AG20443 (cell line): ENCODE results near the gene SIN3B.
"Not testable (repeated sequence)": the region's sequence is repeated elsewhere in the genome, so short reads cannot be mapped to it uniquely, and the experiment has no call there.

Experiments
- DNase-seq: peaks from one replicate; pipeline ENCODE4 v3.0.0; 2012; ENCODE audit warnings: low spot score, mixed read lengths

SIN3B gene

DNA sequence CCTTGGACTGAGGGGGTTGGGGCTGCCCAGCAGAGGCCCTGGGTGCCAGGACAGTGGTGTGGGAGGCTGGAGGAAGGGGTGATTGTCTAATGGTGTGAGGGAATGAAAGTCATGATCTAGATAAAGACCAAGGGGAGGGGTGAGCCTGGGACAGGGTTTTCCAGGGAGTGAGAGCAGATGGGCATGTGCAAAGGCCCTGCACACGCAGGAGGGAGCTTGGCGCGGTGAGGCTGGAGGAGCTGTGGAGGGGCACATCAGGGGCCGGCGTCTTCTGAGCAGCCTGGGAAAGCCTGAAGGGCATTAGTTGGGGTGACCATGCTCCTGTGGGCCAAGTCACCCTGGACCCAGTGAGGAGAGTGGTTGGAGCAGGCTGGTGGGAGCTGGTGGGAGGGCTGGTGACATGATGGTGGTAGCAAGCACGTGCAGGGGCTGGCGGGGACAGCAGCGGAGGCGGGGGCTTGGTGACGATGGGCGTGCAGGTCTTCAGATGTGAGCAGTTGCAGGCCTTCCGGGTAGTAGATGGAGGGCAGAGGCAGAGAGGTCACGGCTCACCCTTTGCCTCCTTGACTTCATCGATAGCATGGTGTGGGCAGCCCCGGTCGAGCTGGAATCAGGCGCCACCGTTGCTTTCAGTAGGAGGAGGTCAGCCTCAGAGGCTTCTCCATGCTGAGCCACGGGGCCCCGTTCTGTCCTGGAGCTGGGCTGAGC, 39.4 kb downstream of the SIN3B start:
- no peak for DNase-seq

DNA sequence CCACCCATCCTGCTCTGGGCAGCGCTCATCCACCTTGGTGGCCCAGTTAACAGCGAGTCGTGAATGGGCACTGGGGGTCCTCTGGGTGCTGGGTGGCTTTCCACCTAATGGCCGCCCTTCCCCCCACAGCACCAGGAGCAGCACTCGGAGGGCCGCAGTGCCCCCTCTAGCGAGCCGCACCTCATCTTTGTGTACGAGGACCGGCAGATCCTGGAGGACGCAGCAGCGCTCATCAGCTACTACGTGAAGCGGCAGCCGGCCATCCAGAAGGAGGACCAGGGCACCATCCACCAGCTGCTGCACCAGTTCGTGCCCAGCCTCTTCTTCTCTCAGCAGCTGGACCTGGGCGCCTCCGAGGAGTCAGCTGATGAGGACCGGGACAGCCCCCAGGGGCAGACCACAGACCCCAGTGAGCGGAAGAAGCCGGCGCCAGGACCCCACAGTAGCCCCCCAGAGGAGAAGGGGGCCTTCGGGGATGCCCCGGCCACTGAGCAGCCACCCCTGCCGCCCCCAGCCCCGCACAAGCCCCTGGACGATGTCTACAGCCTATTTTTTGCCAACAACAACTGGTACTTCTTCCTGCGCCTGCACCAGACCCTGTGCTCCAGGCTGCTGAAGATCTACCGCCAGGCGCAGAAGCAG, 40.3 kb downstream of the SIN3B start:
- no peak for DNase-seq

DNA sequence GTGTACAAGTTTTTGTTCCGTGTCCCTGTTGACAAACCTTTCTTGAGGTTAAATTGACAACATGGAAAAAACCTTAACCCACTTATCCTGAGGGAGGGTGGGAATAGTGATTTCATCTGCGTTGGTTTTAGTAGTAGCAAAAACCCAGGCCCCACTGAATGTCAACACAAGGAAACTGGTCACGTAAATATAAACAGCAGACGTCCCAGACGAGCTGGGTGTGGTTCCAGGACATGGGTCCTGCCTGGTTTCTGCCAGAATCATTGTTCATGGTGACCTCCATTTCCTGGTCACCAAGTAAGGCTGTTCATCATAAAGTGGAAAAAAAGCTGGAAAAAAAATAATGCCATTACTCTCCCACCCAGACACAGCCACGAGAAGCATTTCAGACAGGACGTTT, 42.7 kb downstream of the SIN3B start:
- no peak for DNase-seq

DNA sequence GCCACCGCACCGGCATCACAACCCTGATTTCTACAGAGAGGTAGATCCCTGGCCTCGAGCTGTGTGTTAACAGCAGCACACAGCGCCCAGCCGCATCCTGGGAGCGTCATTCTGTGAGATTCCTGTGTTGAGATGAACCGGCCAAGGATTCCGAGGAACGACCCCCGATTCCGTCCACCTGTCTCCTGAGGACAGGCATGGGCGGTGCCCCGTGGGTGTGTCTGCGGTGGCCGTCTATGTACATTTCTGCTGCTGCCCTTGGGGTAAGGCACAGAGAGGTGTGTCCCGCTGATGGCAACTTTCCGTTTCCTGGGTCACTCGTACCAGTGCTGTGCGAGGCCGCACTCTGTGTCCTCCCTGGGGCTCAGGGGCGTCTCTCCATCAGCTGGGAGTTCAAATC, 43.5 kb downstream of the SIN3B start:
- no peak for DNase-seq

DNA sequence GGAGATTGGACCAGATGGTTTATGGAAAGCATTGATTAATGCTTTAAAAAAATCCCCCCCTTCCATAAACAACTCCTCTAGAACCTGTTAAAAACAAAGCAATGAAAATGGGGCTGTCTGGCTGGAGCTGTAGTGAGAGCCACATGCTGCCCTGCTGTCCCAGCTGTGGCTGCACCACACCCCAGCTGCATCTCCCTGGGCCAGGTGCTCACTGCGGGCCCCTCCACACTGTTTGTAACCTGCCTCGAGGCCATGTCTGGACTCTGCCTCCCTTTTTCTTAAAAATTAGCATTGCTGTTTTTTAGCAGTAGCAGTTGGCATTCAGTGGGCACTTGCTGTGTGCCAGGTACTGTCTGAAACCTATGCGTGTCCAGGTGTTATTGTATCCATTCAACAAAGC, 44.4 kb downstream of the SIN3B start:
- no peak for DNase-seq

DNA sequence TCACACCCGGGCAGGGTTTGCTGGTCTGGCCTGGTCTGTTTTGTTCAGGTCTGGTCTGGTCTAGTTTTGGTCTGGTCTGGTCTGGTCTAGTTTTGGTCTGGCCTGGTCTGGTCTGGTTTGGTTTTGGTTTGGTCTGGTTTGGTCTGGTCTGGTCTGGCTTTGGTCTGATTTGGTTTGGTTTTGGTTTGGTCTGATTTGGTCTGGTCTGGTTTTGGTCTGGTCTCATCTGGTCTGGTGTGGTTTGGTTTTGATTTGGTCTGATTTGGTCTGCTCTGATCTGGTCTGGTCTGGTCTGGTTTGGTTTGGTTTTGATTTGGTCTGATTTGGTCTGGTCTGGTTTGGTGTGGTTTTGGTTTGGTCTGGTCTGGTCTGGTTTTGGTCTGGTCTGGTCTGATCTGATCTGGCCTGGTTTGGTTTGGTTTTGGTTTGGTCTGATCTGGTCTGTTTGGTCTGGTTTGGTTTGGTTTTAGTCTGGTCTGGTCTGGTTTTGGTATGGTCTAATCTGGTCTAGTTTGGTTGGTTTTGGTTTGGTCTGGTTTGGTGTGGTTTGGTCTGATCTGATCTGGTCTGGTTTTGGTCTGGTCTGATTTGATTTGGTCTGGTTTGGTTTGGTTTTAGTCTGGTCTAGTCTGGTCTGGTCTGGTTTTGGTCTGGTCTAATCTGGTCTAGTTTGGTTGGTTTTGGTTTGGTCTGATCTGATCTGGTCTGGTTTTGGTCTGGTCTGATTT, 45.2 kb downstream of the SIN3B start:
- no peak for DNase-seq

DNA sequence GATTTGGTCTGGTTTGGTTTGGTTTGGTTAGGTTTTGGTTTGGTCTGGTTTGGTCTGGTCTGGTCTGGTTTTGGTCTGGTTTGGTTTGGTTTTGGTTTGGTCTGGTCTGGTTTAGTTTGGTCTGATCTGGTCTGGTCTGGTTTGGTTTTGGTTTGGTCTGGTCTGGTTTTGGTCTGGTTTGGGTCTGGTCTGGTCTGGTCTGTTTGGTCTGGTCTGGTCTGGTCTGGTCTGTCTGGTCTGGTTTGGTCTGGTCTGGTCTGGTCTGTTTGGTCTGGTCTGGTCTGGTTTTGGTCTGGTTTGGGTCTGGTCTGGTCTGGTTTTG, 45.7 kb downstream of the SIN3B start:
- not testable (repeated sequence) for DNase-seq

DNA sequence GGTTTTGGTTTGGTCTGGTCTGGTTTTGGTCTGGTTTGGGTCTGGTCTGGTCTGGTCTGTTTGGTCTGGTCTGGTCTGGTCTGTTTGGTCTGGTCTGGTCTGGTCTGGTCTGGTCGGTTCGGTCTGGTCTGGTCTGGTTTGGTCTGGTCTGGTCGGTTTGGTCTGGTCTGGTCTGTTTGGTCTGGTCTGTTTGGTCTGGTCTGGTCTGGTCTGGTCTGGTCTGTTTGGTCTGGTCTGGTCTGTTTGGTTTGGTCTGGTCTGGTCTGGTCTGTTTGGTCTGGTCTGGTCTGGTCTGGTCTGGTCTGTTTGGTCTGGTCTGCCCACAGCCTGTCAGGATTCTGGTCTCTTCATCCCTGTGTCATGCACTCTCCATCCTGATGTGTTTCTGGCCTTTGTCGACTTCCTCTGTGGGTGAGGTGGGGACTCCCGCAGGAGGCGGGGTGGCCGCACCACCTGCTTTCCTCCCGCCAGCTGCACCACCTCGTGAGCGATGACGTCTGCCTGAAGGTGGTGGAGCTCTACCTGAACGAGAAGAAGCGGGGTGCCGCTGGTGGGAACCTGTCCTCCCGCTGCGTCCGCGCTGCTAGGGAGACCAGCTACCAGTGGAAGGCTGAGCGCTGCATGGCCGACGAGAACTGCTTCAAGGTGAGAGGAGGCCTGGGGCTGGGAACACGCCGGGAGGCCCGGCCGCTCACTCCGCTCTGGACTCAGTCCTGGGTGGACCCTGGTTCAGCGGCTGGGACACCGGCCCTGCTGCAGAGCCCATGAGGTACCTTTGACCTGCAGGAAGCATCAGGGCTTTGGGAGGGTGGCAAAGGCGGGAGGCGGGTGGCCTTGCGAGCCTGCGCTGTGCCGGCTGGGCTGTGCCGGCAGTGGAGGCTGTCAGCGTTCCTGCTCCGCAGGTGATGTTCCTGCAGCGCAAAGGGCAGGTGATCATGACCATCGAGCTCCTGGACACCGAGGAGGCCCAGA, 46.7 kb downstream of the SIN3B start:
- no peak for DNase-seq

DNA sequence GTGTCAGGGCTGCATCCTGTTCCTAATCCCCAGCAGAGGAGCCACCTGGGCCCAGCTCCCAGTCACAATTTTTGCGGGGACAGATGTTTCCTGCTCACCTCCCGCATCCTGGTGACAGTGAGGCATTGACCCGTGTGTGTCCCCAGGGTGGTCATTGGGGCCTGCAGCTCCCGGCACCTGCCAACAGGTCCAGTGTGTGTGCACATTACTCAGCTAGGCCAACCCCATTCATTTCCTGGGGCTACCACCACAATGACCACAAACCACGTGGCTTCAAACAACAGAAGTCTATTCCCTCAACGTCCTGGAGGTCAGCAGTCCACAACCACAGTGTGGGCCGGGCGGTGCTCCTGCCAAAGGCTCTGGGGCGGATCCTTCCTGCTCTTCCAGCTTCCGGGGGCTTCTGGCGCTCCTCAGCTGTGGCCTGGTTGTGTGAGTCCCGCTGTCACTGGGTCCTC, 47.7 kb downstream of the SIN3B start:
- DNase-seq: no peak

DNA sequence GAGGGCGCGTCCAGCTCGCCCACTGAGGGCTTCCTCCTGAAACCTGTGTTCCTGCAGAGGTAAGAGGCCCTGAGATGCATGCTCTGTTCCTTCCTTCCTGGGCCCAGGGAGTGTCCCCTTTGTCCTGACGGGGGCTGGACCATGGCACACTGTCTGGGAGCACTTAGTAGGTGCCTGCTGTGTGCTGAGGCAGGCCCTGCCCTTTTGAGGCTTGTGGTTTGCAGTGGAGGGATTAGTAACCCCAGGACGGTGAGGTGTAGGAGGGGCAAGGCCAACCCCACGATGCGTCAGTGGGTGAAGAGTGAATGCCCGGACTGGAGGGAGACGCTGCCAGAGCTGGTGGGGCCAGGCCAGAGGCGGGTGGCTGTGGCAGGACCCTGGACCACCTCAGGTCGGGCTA, 48.4 kb downstream of the SIN3B start:
- no peak for DNase-seq

DNA sequence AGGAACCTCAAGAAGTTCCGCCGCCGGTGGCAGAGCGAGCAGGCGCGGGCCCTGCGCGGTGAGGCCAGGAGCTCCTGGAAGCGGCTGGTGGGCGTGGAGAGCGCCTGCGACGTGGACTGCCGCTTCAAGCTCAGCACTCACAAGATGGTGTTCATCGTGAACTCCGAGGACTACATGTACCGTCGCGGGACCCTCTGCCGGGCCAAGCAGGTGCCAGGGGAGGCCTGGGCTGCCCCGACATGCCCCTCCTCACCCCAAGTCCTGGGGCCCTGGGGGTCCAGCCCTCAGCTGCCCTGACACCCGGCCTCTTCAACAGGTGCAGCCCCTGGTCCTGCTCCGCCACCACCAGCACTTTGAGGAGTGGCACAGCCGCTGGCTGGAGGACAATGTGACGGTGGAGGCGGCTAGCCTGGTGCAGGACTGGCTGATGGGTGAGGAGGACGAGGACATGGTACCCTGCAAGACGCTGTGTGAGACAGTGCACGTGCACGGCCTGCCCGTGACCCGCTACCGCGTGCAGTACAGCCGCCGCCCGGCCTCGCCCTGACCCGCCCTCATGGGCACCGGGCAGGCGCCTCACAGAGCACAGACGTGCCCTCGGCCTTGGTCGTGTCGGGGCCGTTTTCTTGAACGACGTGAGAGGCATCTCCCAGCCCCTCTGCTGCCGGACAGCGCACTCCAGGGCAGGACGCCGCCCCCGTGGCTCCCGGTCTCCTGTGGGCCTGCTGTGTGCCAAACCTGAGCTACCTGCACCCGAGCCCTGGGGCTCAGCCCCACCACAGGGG, 49.2 kb downstream of the SIN3B start:
- DNase-seq: no peak

DNA sequence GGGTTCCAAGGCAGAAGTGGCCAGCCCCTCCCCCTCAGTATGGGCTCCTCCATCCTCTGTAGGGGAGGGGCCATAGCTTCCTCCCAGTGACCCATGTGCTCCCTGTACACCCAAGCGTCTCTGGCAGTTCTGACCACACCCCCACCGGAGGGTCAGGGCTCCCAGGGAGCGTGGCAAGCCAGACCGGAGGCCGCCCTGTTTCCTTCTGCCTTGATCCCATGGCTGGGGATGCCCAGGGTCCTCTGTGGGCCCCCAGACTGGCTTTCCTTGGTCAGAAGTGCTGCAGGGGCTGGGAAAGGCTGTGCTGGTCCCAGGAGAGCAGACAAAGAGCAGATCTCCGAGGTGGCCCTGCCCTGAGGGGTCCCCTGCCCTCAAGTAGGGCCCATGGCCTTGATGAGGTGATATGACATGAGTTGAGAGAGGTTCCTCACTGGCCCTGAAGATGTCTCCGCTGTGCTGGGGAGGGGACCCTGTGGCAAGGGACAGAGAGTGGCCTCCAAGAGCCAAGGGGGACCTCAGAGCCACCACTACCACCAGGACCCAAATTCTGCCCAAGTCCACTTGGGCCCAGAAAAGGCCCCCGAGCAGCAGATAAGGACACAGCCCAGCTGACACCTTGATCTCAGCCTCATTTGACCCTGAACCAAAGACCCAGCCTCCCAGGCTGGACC, 51.8 kb downstream of the SIN3B start:
- no peak for DNase-seq

DNA sequence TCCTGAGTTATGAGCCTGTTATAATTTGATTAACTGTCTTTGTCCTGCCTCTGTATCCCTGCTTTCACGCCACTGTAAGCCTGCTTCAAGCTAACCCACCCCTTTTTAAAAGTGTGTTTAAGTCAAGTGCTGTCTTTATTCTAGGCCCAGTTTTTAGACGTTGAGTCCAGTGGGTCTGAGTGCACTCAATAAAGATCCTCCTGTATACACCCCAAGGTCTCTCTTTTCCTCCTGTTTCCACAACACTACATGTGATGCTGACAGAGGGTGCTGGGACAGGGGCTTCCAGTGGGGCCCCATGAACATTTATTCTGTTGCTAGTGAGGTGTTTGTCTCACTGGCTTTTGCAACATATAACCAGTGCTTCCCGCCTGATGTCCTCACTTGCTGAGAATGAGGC, 52.9 kb downstream of the SIN3B start:
- DNase-seq: no peak

DNA sequence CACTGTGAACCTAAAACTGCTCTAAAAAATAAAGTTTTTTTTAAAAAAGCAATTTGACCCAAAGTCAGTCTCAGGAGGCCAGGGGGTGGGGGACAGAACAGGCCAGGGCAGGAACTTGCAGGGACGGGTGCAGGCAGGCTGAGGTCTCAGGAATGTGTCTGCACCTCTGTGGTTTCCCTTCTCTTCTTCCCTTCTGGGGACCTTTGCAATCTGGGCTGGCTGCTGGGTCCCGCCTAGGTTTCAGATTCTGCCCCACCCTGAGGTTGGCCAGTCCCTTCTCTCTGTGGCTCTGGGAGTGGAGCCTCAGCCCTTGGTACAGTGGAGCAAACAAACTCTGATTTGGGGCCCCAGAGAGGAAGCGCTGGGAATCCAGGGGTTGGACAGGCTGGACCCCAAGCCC, 54.3 kb downstream of the SIN3B start:
- no peak for DNase-seq

DNA sequence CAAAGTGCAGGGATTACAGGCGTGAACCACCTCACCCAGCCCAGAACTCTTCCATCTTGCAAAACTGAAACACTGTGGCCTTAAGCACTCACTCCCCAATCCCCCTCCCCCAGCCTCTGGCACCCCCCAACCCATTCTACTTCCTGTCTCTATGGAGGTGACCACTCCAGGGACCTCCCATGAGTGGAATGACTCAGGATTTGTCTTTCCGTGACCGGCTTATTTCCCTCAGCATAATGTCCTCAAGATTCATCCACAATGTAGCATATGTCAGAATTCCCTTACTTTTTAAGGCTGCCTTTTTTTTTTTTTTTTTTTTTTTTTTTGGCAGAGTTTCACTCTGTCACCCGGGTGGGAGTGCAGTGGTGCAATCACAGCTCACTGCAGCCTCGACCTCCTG, 56.0 kb downstream of the SIN3B start:
- DNase-seq: no peak

DNA sequence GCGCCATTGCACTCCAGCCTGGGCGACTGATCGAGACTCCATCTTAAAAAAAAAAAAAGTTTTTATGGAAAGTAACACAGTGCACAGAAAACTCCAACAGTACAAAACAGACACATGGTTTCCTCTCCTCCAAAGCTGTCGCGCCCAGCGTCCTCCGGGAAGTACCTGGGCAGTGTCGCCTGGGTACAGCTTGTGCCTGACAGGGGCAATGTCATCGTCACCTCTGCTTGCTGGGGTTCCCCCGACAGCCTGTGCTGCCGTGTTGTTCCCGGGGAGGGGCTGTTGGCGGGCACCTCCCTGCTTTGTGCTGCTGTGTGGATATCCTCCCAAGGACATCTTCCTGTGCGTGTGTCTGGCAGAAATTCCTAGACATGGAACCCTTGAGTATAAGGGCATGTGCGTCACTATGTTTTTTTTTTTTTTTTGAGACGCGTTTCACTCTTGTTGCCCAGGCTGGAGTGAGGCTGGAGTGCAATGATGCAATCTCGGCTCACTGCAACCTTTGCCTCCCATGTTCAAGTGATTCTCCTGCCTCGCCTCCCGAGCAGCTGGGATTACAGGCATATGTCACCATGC, 57.2 kb downstream of the SIN3B start:
- peak; percentile 68 for DNase-seq

DNA sequence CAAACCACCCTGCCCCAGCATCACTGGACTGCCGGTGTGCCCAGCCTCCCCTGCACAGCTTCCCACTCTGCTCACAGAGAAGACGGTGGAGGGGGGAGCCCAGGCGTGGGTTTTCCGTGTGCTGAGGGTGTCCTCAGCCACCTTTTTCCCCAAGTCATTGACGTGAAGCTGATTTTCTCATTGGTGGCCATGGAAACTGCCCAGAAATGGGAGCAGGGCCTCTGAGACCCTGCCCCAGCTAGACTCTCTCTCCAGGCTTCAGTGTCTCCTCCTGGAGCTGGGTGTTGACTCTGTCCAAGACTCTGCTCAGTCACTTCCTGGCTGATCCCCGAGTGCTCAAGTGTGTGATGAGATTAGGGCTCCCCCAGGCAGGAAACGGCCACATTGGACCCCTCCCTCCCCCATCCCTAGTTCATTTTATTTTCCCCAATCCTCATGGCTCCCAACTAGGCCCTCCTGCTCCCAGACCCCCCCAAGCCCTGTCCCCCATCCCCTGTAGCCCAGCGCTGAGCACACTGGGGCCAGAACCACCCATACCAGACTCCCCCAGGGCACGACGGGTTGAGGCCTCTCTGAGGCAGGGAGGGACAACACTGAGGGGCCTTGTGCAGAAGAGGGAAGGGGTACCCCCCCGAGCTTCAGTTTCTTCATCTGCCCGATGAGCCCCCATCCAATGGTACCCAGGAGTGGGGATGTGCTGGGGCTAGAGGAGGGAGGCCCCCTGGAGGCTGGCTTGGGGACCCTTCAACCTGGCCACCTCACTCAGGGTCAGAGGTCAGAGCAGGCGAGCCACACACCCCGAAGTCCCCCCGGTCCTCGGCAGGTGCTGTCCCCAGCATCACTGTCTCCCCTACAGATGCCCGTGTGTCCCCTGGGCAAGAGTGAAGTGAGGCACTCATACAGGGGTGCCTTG, 58.4 kb downstream of the SIN3B start:
- DNase-seq: no peak

DNA sequence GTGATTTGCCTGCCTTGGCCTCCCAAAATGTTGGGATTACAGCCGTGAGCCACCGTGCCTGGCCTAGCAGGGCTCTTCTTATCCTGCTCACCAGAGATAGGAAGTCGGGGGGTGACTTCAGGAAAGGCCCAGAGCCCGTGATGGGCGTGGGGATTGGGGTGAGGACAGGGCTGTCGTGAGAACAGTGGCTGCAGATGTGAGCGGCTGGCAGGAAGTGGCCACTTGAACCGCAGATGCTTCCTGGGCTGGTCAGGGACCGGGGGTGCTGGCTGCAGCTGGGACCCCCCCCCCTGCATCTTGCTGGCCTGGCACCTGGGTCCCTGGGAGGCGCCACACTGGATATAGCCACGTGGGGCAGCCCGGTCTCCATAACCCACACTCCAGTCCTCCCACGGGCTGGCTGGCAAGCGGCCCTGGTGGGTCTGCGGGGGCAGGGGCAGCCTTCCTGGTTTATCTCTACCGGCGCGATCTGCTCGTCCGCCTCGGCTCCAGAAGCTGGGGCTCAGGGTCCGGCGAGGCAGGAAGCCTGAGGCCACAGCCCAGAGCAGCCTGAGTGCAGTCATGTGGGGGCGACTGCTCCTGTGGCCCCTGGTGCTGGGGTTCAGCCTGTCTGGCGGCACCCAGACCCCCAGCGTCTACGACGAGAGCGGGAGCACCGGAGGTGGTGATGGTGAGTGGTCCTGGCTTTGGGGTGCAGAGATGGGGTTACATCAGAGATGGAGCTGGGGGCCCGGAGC, 59.6 kb downstream of the SIN3B start, which contains the start of gene F2RL3:
Gene F2RL3 (plus strand): TSS at position 371 of the 737 bp plus-strand sequence. CDS start 191 bp downstream, at position 562.
- peak; percentile 56 for DNase-seq
